H54 (cell line): Measurements from ENCODE around the gene TTC6.

Experiments
- DNase-seq: peaks from one replicate; pipeline ENCODE4 v3.0.0; 2011; ENCODE audit warnings: low spot score, mixed read lengths; ENCODE audit not compliant: insufficient read length
- FAIRE-seq: peaks from 3 replicates; lab custom pipeline; 2011; peaks lifted over from hg19 to GRCh38; lab: Jason Lieb, UNC
- POLR2A ChIP-seq: IDR thresholded peaks from 2 replicates; pipeline ENCODE4 v1.6.1; 2011; ENCODE audit warnings: low read depth, mild to moderate bottlenecking, low read length

TTC6 gene

GRCh38 chr14:37569729-37570128 lies 25.7 kb upstream of the TTC6 start:
- no peak for DNase-seq
- no peak for TF ChIP-seq POLR2A
- no peak for FAIRE-seq

- no peak for TF ChIP-seq POLR2A
- DNase-seq: no peak
- FAIRE-seq: no peak
Observed at GRCh38 chr14:37571391-37571790, 24.0 kb upstream of the TTC6 start.

GRCh38 chr14:37573356-37573755 lies 22.1 kb upstream of the TTC6 start:
- no peak for FAIRE-seq
- no peak for DNase-seq
- TF ChIP-seq POLR2A: no peak

GRCh38 chr14:37579274-37579673 lies 16.2 kb upstream of the TTC6 start:
- TF ChIP-seq POLR2A: no peak
- no peak for DNase-seq
- FAIRE-seq: no peak

- no peak for TF ChIP-seq POLR2A
- FAIRE-seq (no peak), DNase-seq (no peak)
Observed at GRCh38 chr14:37580146-37580545, 15.3 kb upstream of the TTC6 start.

- no peak for TF ChIP-seq POLR2A
- FAIRE-seq (no peak), DNase-seq (no peak)
Observed at GRCh38 chr14:37583358-37584210, 11.8 kb upstream of the TTC6 start.

- FAIRE-seq (no peak), DNase-seq (no peak)
- TF ChIP-seq POLR2A: no peak
Observed at GRCh38 chr14:37584211-37585100, 11.0 kb upstream of the TTC6 start.

GRCh38 chr14:37585101-37585511 lies 10.3 kb upstream of the TTC6 start:
- DNase-seq (no peak), FAIRE-seq (no peak)
- TF ChIP-seq POLR2A: no peak

GRCh38 chr14:37585971-37586796 lies 9.2 kb upstream of the TTC6 start:
- FAIRE-seq (no peak), DNase-seq (no peak)
- no peak for TF ChIP-seq POLR2A

GRCh38 chr14:37586797-37587130 lies 8.7 kb upstream of the TTC6 start:
- no peak for FAIRE-seq
- no peak for TF ChIP-seq POLR2A
- no peak for DNase-seq

- DNase-seq (no peak), FAIRE-seq (no peak)
- TF ChIP-seq POLR2A: no peak
Observed at GRCh38 chr14:37587131-37587803, 8.2 kb upstream of the TTC6 start.

- no peak for DNase-seq
- FAIRE-seq: no peak
- TF ChIP-seq POLR2A: no peak
Observed at GRCh38 chr14:37587881-37588666, 7.4 kb upstream of the TTC6 start.

GRCh38 chr14:37588667-37588955 lies 6.8 kb upstream of the TTC6 start:
- FAIRE-seq: no peak

More at GRCh38 chr14:37588667-37588955, 6.8 kb upstream of the TTC6 start:
- DNase-seq: no peak
- TF ChIP-seq POLR2A: no peak
